Measurements from ENCODE around the gene OR5P2.

The OR5P2 gene

DNA sequence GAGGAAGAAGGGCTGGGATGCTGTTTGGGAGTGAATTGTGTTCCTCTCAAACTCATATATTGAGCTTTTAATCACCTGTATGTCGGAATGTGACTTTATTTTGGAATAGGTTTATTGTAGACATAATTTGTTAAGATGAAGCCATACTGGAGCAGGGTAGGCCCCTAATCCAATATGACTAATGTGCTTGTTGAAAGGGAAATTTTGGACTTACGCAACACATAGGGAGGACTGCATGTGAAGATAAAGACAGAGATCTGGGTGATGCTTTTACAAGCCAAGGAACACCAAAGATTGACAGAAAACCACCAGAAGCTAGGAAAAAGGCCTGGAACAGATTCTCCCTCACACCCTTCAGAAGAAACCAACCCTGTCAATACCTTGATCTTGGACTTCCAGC lies 47.3 kb downstream of the OR5P2 start:
- TF ChIP-seq, protein P1, sequence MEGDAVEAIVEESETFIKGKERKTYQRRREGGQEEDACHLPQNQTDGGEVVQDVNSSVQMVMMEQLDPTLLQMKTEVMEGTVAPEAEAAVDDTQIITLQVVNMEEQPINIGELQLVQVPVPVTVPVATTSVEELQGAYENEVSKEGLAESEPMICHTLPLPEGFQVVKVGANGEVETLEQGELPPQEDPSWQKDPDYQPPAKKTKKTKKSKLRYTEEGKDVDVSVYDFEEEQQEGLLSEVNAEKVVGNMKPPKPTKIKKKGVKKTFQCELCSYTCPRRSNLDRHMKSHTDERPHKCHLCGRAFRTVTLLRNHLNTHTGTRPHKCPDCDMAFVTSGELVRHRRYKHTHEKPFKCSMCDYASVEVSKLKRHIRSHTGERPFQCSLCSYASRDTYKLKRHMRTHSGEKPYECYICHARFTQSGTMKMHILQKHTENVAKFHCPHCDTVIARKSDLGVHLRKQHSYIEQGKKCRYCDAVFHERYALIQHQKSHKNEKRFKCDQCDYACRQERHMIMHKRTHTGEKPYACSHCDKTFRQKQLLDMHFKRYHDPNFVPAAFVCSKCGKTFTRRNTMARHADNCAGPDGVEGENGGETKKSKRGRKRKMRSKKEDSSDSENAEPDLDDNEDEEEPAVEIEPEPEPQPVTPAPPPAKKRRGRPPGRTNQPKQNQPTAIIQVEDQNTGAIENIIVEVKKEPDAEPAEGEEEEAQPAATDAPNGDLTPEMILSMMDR (IDR thresholded peaks at IDR 0.05; ENCODE audit: control extremely low read depth, extremely low read depth, low read depth, missing control alignments): no peak
- ChIA-PET POLR2A (no interaction called here), CTCF (no interaction called here)
- no peak for DNase-seq (ENCODE audit: extremely low spot score)

All from GM10248 (cell line).